HCT116 (cell line): Measurements from ENCODE around the gene MAP7. TPM values are rescaled to one million over a fixed set of nuclear protein-coding genes. Genes with fewer than 3 reads are reported as not detected.
A peak's percentile ranks its signal among the peaks of the same experiment; 100 is the strongest.

ENCODE experiments used
- ATAC-seq: fragments of 200-7000 bp; cut with Tn5 transposase; 2 replicates; pipeline ENCODE4 v1.9.1; 2020; ENCODE audit warnings: mild to moderate bottlenecking, moderate library complexity
- BruUV-seq: library from RNA; stranded (reverse); fragments of 400-500 nt; replicated peaks from 2 replicates; lab custom pipeline; 2021; lab: Mats Ljungman, UMichigan
- CTCF ChIA-PET: fragments of 300-600 bp; sonication (Branson Sonifier 250); formaldehyde crosslinking; loops from one replicate; lab custom pipeline; 2021; ENCODE audit warnings: antibody characterized with exemption; lab: Charles Lee
- POLR2A ChIA-PET: fragments of 300-600, 350-600 bp; sonication (Branson Sonifier 250); formaldehyde crosslinking; loops from one replicate; lab custom pipeline; 2021; ENCODE audit warnings: antibody characterized with exemption; lab: Charles Lee
- RAD21 ChIA-PET, 2 experiments: fragments of 300-600 bp; sonication (Branson Sonifier 250); formaldehyde crosslinking; loops; one replicate each; lab custom pipeline; 2023; ENCODE audit warnings: low total read pairs in 2 of 2; ENCODE audit not compliant: uncharacterized antibody in 2 of 2, unreplicated experiment in 2 of 2, low non-redundant PET in 1 of 2; lab: Charles Lee
- DNase-seq: peaks from one replicate; pipeline ENCODE4 v3.0.0-alpha.2; 2010; ENCODE audit warnings: low read depth, low spot score
- H2AFZ ChIP-seq: fragments of 200-600 bp; shearing (Covaris generic), sonication (generic); 2 replicates; pipeline ENCODE4 v1.6.1; 2017; ENCODE audit warnings: low read depth, mixed run types, mixed read lengths, antibody characterized with exemption, low read length; ENCODE audit not compliant: poor library complexity, severe bottlenecking
- H3K27ac ChIP-seq: 2 replicates; pipeline ENCODE4 v1.5.1; 2012; ENCODE audit warnings: low read depth, low read length
- H3K27me3 ChIP-seq: fragments of 200-600 bp; sonication (generic); 2 replicates; pipeline ENCODE4 v1.6.1; 2016; ENCODE audit warnings: mixed run types, low read length, mixed read lengths; ENCODE audit not compliant: insufficient read depth
- H3K36me3 ChIP-seq, 2 experiments: fragments of 200-500 bp in 1 of 2; fragments of 200-600 bp in 1 of 2; sonication (Bioruptor generic) in 1 of 2; sonication (generic) in 1 of 2; 2 replicates each; pipeline versions ENCODE4 v1.5.1 to v1.6.1; 2014 to 2016; ENCODE audit warnings: low read length in 2 of 2, inconsistent platforms in 1 of 2, mixed read lengths in 1 of 2, mixed run types in 1 of 2; ENCODE audit not compliant: insufficient read depth in 2 of 2, control insufficient read depth in 1 of 2
- H3K4me1 ChIP-seq, 2 experiments: fragments of 200-600 bp in 1 of 2; sonication (generic) in 1 of 2; 2 replicates each; pipeline versions ENCODE4 v1.5.1 to v1.6.1; 2012 to 2017; ENCODE audit warnings: low read length in 2 of 2, inconsistent platforms in 1 of 2, mild to moderate bottlenecking in 1 of 2, mixed read lengths in 1 of 2, mixed run types in 1 of 2, moderate library complexity in 1 of 2; ENCODE audit not compliant: insufficient read depth in 2 of 2, control insufficient read depth in 1 of 2
- H3K4me2 ChIP-seq: fragments of 200-600 bp; sonication (generic); 2 replicates; pipeline ENCODE4 v1.6.1; 2017; ENCODE audit warnings: mixed run types, low read length, mixed read lengths
- H3K4me3 ChIP-seq, 2 experiments: fragments of 200-600 bp in 1 of 2; sonication (generic) in 1 of 2; replicated peaks in 1 of 2; 2 replicates each; pipeline ENCODE4 v1.5.1; 2011 to 2016; ENCODE audit warnings: low read length in 2 of 2, control low read depth in 1 of 2, low read depth in 1 of 2, mild to moderate bottlenecking in 1 of 2, mixed read lengths in 1 of 2, mixed run types in 1 of 2
- H3K79me2 ChIP-seq: fragments of 200-600 bp; sonication (generic); 2 replicates; pipeline ENCODE4 v1.6.1; 2017; ENCODE audit warnings: mild to moderate bottlenecking, mixed run types, low read length, moderate library complexity, mixed read lengths; ENCODE audit not compliant: insufficient read depth
- H3K9ac ChIP-seq: fragments of 200-600 bp; sonication (generic); 2 replicates; pipeline ENCODE4 v1.6.1; 2016; ENCODE audit warnings: low read length, mixed read lengths
- H3K9me2 ChIP-seq: fragments of 200-600 bp; sonication (generic), shearing (Covaris generic); 2 replicates; pipeline ENCODE4 v1.6.1; 2017; ENCODE audit warnings: mixed run types, mild to moderate bottlenecking, moderate library complexity; ENCODE audit not compliant: insufficient read depth
- H3K9me3 ChIP-seq, 2 experiments: fragments of 200-500 bp in 1 of 2; fragments of 200-600 bp in 1 of 2; sonication (Bioruptor generic) in 1 of 2; sonication (generic) in 1 of 2; 2 replicates each; pipeline ENCODE4 v1.6.1; 2014 to 2017; ENCODE audit warnings: low read length in 2 of 2, mixed read lengths in 2 of 2, inconsistent platforms in 1 of 2, low read depth in 1 of 2, mild to moderate bottlenecking in 1 of 2, mixed run types in 1 of 2, moderate library complexity in 1 of 2; ENCODE audit not compliant: control insufficient read depth in 1 of 2, insufficient read depth in 1 of 2
- H4K20me1 ChIP-seq: fragments of 200-600 bp; sonication (generic), shearing (Covaris generic); 2 replicates; pipeline ENCODE4 v1.6.1; 2017; ENCODE audit warnings: mixed run types, mild to moderate bottlenecking, moderate library complexity; ENCODE audit not compliant: insufficient read depth
- EGR1 ChIP-seq: IDR thresholded peaks from 2 replicates; pipeline ENCODE4 v1.6.1; 2012; ENCODE audit warnings: low read depth
- EZH2 ChIP-seq: fragments of 200-600 bp; sonication (generic); IDR thresholded peaks from 2 replicates; pipeline ENCODE4 v1.6.1; 2017; ENCODE audit warnings: antibody characterized with exemption, mixed run types
- EZH2phosphoT487 ChIP-seq: fragments of 200-600 bp; IDR thresholded peaks from 2 replicates; pipeline ENCODE4 v1.6.1; 2018; ENCODE audit warnings: antibody characterized with exemption, borderline replicate concordance
- JUND ChIP-seq: IDR thresholded peaks from 2 replicates; pipeline ENCODE4 v1.6.1; 2012
- POLR2A ChIP-seq: IDR thresholded peaks from 2 replicates; pipeline ENCODE4 v1.7.0; 2011; ENCODE audit warnings: borderline replicate concordance; ENCODE audit not compliant: insufficient read depth, insufficient read length; ENCODE audit errors: extremely low read depth
- POLR2AphosphoS5 ChIP-seq: IDR thresholded peaks from 2 replicates; pipeline ENCODE4 v1.6.1; 2011; ENCODE audit warnings: mild to moderate bottlenecking, low read depth, low read length, moderate library complexity
- RAD21 ChIP-seq: IDR thresholded peaks from 2 replicates; pipeline ENCODE4 v1.6.1; 2012; ENCODE audit warnings: low read depth, mild to moderate bottlenecking
- SP1 ChIP-seq: IDR thresholded peaks from 2 replicates; pipeline ENCODE4 v1.6.1; 2012; ENCODE audit warnings: low read depth
- YY1 ChIP-seq: IDR thresholded peaks from 2 replicates; pipeline ENCODE4 v1.6.1; 2011; ENCODE audit warnings: low read length, low read depth, moderate library complexity, mild to moderate bottlenecking; ENCODE audit not compliant: insufficient replicate concordance; ENCODE audit errors: extremely low read depth
- ZNF274 ChIP-seq: fragments of 200-500 bp; sonication (Bioruptor generic); IDR thresholded peaks from 2 replicates; pipeline ENCODE4 v1.6.1; 2014; ENCODE audit warnings: mild to moderate bottlenecking, low read depth, low read length, inconsistent platforms
- intact Hi-C: fragments of 100-400 bp; cut with micrococcal nuclease; formaldehyde crosslinking; loops from 2 replicates; pipeline ENCODE4 v1.10.0; 2022
- total RNA-seq: library from RNA; stranded (reverse); gene quantifications from one replicate; pipeline ENCODE4 v1.2.1, GENCODE V29; 2021; ENCODE audit not compliant: unreplicated experiment
- TF ChIP-seq, protein P1 (sequence below): IDR thresholded peaks from 2 replicates; pipeline ENCODE4 v1.6.1; 2012; ENCODE audit warnings: low read depth
- TF ChIP-seq, protein P2 (sequence below): IDR thresholded peaks from 2 replicates; pipeline ENCODE4 v1.6.1; 2012
- TF ChIP-seq, protein P3 (sequence below), 3 experiments: fragments of 200-600 bp in 1 of 3; sonication (generic) in 1 of 3; IDR thresholded peaks in 2 of 3; conservative IDR thresholded peaks in 1 of 3; 2 replicates each; pipeline ENCODE4 v1.5.1; 2012 to 2017; ENCODE audit warnings: low read depth in 2 of 3, low read length in 2 of 3, antibody characterized with exemption in 1 of 3, borderline replicate concordance in 1 of 3, control low read depth in 1 of 3, mild to moderate bottlenecking in 1 of 3, mixed read lengths in 1 of 3, mixed run types in 1 of 3, moderate library complexity in 1 of 3; ENCODE audit not compliant: insufficient read depth in 1 of 3
- TF ChIP-seq, protein P4 (sequence below): IDR thresholded peaks from 2 replicates; pipeline ENCODE4 v1.6.1; 2012

The MAP7 gene
- total RNA-seq, 1 experiment from 2014 or later = 35.5 TPM

DNA sequence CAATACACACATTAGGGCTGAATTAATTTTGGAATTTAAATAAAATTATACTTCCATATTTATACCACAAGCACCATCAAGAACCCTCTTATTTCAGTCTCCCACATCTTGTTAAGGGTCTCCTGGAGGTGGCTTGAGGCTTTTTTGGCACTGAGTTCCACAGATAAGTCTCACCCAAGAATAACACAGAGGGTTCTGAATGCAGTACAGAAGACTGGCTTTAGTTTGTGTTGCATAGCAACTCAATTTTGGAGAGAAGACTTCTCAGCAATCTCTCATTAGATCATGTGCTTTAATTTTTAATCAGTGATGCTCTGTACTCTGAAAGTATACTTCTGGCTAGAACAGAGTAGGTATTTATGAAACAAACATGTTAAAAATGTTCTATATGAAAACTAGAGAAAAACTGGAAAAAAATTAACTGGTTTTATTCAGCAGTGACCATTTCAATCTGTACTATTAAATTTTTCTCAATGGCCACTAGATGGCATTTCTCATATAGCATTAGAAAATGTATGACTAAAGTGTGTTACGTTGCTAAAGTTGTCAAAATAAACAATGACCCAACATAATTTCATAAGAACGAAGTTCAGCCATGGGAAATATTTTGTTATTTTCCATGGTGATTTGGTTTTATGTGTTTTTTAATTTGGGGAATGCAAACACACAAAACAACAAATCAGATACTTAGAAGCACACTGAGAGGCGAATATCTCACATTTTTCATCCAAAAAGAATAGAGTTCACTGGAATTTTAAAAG is 32.7 kb upstream of the MAP7 start:
- ChIA-PET POLR2A (no interaction called here), RAD21 (no interaction called here)
- no TSS peak for BruUV-seq

More for the DNA sequence above, 32.7 kb upstream of the MAP7 start:
- Histone ChIP-seq H3K79me2 (no peaks in the 10 kb centered on the region), H3K36me3 (peaks cover 0 to 10% of the 10 kb centered on the region in 2 experiments; a peak in 1 of 4 replicates), H3K4me3 (no peak overlapping the region), H3K9me3 (no peaks in the 10 kb centered on the region), H3K4me1 (no peaks in the 10 kb centered on the region), H3K27ac (no peak overlapping the region), H3K9ac (no peak overlapping the region), H3K27me3 (no peaks in the 10 kb centered on the region), H2AFZ (no peak overlapping the region), H3K4me2 (no peak overlapping the region), H3K9me2 (no peaks in the 10 kb centered on the region), H4K20me1 (no peaks in the 10 kb centered on the region)
- no peak for TF ChIP-seq POLR2AphosphoS5
- no peak for TF ChIP-seq EZH2
- TF ChIP-seq SP1 = no peak
- TF ChIP-seq, protein P1, sequence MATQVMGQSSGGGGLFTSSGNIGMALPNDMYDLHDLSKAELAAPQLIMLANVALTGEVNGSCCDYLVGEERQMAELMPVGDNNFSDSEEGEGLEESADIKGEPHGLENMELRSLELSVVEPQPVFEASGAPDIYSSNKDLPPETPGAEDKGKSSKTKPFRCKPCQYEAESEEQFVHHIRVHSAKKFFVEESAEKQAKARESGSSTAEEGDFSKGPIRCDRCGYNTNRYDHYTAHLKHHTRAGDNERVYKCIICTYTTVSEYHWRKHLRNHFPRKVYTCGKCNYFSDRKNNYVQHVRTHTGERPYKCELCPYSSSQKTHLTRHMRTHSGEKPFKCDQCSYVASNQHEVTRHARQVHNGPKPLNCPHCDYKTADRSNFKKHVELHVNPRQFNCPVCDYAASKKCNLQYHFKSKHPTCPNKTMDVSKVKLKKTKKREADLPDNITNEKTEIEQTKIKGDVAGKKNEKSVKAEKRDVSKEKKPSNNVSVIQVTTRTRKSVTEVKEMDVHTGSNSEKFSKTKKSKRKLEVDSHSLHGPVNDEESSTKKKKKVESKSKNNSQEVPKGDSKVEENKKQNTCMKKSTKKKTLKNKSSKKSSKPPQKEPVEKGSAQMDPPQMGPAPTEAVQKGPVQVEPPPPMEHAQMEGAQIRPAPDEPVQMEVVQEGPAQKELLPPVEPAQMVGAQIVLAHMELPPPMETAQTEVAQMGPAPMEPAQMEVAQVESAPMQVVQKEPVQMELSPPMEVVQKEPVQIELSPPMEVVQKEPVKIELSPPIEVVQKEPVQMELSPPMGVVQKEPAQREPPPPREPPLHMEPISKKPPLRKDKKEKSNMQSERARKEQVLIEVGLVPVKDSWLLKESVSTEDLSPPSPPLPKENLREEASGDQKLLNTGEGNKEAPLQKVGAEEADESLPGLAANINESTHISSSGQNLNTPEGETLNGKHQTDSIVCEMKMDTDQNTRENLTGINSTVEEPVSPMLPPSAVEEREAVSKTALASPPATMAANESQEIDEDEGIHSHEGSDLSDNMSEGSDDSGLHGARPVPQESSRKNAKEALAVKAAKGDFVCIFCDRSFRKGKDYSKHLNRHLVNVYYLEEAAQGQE = no peak
- no peak for TF ChIP-seq YY1
- TF ChIP-seq, protein P2, sequence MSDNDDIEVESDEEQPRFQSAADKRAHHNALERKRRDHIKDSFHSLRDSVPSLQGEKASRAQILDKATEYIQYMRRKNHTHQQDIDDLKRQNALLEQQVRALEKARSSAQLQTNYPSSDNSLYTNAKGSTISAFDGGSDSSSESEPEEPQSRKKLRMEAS = no peak
- TF ChIP-seq, protein P3, sequence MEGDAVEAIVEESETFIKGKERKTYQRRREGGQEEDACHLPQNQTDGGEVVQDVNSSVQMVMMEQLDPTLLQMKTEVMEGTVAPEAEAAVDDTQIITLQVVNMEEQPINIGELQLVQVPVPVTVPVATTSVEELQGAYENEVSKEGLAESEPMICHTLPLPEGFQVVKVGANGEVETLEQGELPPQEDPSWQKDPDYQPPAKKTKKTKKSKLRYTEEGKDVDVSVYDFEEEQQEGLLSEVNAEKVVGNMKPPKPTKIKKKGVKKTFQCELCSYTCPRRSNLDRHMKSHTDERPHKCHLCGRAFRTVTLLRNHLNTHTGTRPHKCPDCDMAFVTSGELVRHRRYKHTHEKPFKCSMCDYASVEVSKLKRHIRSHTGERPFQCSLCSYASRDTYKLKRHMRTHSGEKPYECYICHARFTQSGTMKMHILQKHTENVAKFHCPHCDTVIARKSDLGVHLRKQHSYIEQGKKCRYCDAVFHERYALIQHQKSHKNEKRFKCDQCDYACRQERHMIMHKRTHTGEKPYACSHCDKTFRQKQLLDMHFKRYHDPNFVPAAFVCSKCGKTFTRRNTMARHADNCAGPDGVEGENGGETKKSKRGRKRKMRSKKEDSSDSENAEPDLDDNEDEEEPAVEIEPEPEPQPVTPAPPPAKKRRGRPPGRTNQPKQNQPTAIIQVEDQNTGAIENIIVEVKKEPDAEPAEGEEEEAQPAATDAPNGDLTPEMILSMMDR (IDR thresholded peaks at IDR 0.05 in 2 of 3, conservative IDR thresholded peaks at IDR 0.05 in 1 of 3; ENCODE audit: borderline replicate concordance in 1 of 3, insufficient read depth in 1 of 3, low read depth in 2 of 3, low read length in 2 of 3) = peak; percentile 50 to 71 (median 66); a peak in 5 of 6 replicates
- no peak for TF ChIP-seq ZNF274
- TF ChIP-seq POLR2A = no peak
- TF ChIP-seq EGR1 = no peak
- TF ChIP-seq RAD21 = peak; percentile 69
- TF ChIP-seq, protein P4, sequence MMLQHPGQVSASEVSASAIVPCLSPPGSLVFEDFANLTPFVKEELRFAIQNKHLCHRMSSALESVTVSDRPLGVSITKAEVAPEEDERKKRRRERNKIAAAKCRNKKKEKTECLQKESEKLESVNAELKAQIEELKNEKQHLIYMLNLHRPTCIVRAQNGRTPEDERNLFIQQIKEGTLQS = no peak
- TF ChIP-seq EZH2phosphoT487 = no peak
- no peak for TF ChIP-seq JUND
- CTCF ChIA-PET = interaction anchor here (1.0 kb wide), 1 partner anchor 209 kb away, joined by 6 read pairs; the partner anchor contains the start of gene MAP3K5
- intact Hi-C loops = loop anchor here (1.0 to 5.0 kb wide), 2 partner anchors 210 to 344 kb away; no protein-coding TSS in a partner anchor
- ATAC-seq = peak; percentile 62; the same call in 1 of the 2 replicates
- peak; percentile 22 for DNase-seq
